Measurements from ENCODE around the gene RPS6KA2. TPM values are rescaled to one million over a fixed set of nuclear protein-coding genes. Genes with fewer than 3 reads are reported as not detected.
A peak's percentile ranks its signal among the peaks of the same experiment; 100 is the strongest.
"Not testable (repeated sequence)": the region's sequence is repeated elsewhere in the genome, so short reads cannot be mapped to it uniquely, and the experiment has no call there.

Gene RPS6KA2
- total RNA-seq, 4 donors from 2014 or later = 11.8 to 66.0 (median 19.2) TPM

- Histone ChIP-seq H3K27me3 (peaks cover 0 to 3% (median 0%) of the 10 kb centered on the region in 4 donors), H3K9me3 (no peaks in the 10 kb centered on the region), H3K4me1 (peaks cover 4 to 7% (median 5%) of the 10 kb centered on the region in 3 donors), H3K36me3 (no peaks in the 10 kb centered on the region), H3K27ac (no peak overlapping the region), H3K4me3 (no peak overlapping the region)
- DNase-seq = no peak
- TF ChIP-seq, protein P1, sequence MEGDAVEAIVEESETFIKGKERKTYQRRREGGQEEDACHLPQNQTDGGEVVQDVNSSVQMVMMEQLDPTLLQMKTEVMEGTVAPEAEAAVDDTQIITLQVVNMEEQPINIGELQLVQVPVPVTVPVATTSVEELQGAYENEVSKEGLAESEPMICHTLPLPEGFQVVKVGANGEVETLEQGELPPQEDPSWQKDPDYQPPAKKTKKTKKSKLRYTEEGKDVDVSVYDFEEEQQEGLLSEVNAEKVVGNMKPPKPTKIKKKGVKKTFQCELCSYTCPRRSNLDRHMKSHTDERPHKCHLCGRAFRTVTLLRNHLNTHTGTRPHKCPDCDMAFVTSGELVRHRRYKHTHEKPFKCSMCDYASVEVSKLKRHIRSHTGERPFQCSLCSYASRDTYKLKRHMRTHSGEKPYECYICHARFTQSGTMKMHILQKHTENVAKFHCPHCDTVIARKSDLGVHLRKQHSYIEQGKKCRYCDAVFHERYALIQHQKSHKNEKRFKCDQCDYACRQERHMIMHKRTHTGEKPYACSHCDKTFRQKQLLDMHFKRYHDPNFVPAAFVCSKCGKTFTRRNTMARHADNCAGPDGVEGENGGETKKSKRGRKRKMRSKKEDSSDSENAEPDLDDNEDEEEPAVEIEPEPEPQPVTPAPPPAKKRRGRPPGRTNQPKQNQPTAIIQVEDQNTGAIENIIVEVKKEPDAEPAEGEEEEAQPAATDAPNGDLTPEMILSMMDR (IDR thresholded peaks at IDR 0.05) = no peak
- no peak for TF ChIP-seq POLR2A (IDR thresholded peaks at IDR 0.05)
- whole genome bisulfite sequencing, 2 donors = 84 to 99% methylated on average over 5 to 11 of the region's 13 CpGs
- intact Hi-C loops (cut with DNase I) = no loop called here
Observed at GRCh38 chr6:166388290-166389004, 238.6 kb downstream of the RPS6KA2 start.

GRCh38 chr6:166387642-166388289 lies 239.3 kb downstream of the RPS6KA2 start:
- 65% methylated on average over 5 of the region's 5 CpGs for WGBS, 2 donors
- H3K27me3 ChIP-seq = no peaks in the 10 kb centered on the region
- no peak overlapping the region for H3K27ac ChIP-seq
- intact Hi-C loops (cut with DNase I) = no loop called here
- no peaks in the 10 kb centered on the region for H3K36me3 ChIP-seq
- H3K4me1 ChIP-seq = peaks cover 4 to 7% (median 5%) of the 10 kb centered on the region in 3 donors
- DNase-seq = no peak
- no peaks in the 10 kb centered on the region for H3K9me3 ChIP-seq
- no peak overlapping the region for H3K4me3 ChIP-seq
- TF ChIP-seq POLR2A (IDR thresholded peaks at IDR 0.05) = no peak
- TF ChIP-seq, protein P1 (IDR thresholded peaks at IDR 0.05) = no peak

GRCh38 chr6:166387098-166387497 lies 240.0 kb downstream of the RPS6KA2 start:
- H3K36me3 ChIP-seq; H3K4me1 ChIP-seq; H3K9me3 ChIP-seq; H3K27me3 ChIP-seq; DNase-seq; H3K27ac ChIP-seq; H3K4me3 ChIP-seq; intact Hi-C loops (cut with DNase I): not testable (repeated sequence)
- 92 to 94% methylated on average over 9 of the region's 9 CpGs for WGBS, 2 donors

- H3K36me3 ChIP-seq = no peaks in the 10 kb centered on the region
- H3K4me1 ChIP-seq = peaks cover 4 to 13% (median 10%) of the 10 kb centered on the region in 3 donors
- no peaks in the 10 kb centered on the region for H3K9me3 ChIP-seq
- 93 to 100% methylated on average over 4 to 8 of the region's 9 CpGs for WGBS, 2 donors
- no peak for TF ChIP-seq POLR2A (IDR thresholded peaks at IDR 0.05)
- TF ChIP-seq, protein P1 (IDR thresholded peaks at IDR 0.05) = no peak
- H3K4me3 ChIP-seq = no peak overlapping the region
- DNase-seq = no peak
- intact Hi-C loops (cut with DNase I) = no loop called here
- no peaks in the 10 kb centered on the region for H3K27me3 ChIP-seq
- no peak overlapping the region for H3K27ac ChIP-seq
Observed at GRCh38 chr6:166386111-166386510, 240.9 kb downstream of the RPS6KA2 start.

DNA sequence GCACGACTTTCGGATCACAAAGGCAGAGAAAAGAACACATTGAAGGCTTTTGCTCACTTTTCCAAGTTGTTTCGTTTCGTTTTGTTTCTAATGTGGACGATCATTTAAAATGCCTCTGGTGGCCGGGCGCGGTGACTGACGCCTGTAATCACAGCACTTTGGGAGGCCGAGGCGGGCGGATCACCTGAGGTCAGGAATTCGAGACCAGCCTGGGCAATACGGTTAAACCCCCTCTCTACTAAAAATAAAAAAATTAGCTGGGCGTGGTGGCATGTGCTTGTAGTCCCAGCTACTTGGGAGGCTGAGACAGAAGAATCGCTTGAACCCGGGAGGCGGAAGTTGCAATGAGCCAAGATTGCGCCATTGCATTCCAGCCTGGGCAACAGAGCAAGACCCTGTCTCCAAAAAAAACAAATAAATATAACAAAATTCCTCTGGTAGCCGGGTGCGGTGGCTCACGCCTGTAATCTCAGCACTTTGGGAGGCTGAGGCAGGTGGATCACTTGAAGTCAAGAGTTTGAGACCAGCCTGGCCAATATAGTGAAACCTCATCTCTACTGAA lies 243.2 kb downstream of the RPS6KA2 start:
- intact Hi-C loops (cut with DNase I) = loop anchor here (5.0 kb wide), 1 partner anchor 42 kb away; the partner anchor contains the start of gene SFT2D1
- 17 to 20% methylated on average over 21 of the region's 22 CpGs for WGBS, 2 donors
- H3K9me3 ChIP-seq, DNase-seq, H3K36me3 ChIP-seq, H3K27me3 ChIP-seq: not testable (repeated sequence)
- H3K4me1 ChIP-seq = peaks cover 4 to 16% (median 10%) of the 10 kb centered on the region in 3 donors
- H3K27ac ChIP-seq = peak overlapping the region; percentile 90 to 96 (median 92)
- peak overlapping the region; percentile 68 to 91 (median 80) for H3K4me3 ChIP-seq
- TF ChIP-seq, protein P1 (IDR thresholded peaks at IDR 0.05) = peak in 5 of 6 experiments; percentile 16 to 51 (median 37)
